ENCODE results near the gene PABPC1L. TPM values are rescaled to one million over a fixed set of nuclear protein-coding genes. Genes with fewer than 3 reads are reported as not detected.

The PABPC1L gene
- total RNA-seq, 6 donors from 2014 or later = 15.7 to 130 (median 43.7) TPM

DNA sequence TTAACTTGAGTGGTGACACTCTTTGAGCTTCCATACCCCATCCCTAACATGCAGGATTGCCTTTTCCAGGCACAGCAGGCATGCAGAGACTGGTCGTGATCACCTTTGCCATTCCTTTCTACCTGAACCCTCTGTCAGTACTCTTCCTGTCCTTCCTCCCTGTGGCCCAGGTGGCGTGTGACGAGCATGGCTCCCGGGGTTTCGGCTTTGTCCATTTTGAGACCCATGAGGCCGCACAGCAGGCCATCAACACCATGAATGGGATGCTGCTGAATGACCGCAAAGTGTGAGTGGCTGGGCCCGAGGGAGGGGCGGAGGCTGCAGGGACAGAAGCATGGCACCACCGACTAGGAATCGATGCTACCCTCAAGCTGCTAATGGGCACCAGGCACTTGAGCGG, 6.7 kb downstream of the PABPC1L start:
- Histone ChIP-seq H3K36me3 (peaks cover 0 to 7% (median 3%) of the 10 kb centered on the region in 4 donors), H3K9me3 (no peaks in the 10 kb centered on the region), H3K27ac (no peak overlapping the region), H3K4me3 (no peak overlapping the region), H3K4me1 (no peaks in the 10 kb centered on the region), H3K27me3 (no peaks in the 10 kb centered on the region)
- WGBS, 2 donors = 94 to 97% methylated on average over 10 to 12 of the region's 12 CpGs
- DNase-seq (peak in 1 of 2 donors; percentile 33), ATAC-seq (ENCODE audit: low FRiP score in 2 of 2) (no peak)
- no peak for TF ChIP-seq EP300 (IDR thresholded peaks at IDR 0.05)
- no peak for TF ChIP-seq POLR2AphosphoS5 (IDR thresholded peaks at IDR 0.05)
- TF ChIP-seq POLR2A (IDR thresholded peaks at IDR 0.05) = no peak
- TF ChIP-seq, protein P1, sequence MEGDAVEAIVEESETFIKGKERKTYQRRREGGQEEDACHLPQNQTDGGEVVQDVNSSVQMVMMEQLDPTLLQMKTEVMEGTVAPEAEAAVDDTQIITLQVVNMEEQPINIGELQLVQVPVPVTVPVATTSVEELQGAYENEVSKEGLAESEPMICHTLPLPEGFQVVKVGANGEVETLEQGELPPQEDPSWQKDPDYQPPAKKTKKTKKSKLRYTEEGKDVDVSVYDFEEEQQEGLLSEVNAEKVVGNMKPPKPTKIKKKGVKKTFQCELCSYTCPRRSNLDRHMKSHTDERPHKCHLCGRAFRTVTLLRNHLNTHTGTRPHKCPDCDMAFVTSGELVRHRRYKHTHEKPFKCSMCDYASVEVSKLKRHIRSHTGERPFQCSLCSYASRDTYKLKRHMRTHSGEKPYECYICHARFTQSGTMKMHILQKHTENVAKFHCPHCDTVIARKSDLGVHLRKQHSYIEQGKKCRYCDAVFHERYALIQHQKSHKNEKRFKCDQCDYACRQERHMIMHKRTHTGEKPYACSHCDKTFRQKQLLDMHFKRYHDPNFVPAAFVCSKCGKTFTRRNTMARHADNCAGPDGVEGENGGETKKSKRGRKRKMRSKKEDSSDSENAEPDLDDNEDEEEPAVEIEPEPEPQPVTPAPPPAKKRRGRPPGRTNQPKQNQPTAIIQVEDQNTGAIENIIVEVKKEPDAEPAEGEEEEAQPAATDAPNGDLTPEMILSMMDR (IDR thresholded peaks at IDR 0.05) = no peak

GRCh38 chr20:44917399-44917798, 7.5 kb downstream of the PABPC1L start:
- DNase-seq (no peak), ATAC-seq (ENCODE audit: low FRiP score in 2 of 2) (no peak)
- Histone ChIP-seq H3K27me3 (no peaks in the 10 kb centered on the region), H3K4me1 (no peaks in the 10 kb centered on the region), H3K36me3 (peaks cover 0 to 9% (median 6%) of the 10 kb centered on the region in 4 donors), H3K9me3 (no peaks in the 10 kb centered on the region), H3K4me3 (no peak overlapping the region), H3K27ac (no peak overlapping the region)
- 96 to 97% methylated on average over 2 of the region's 2 CpGs for WGBS, 2 donors
- no peak for TF ChIP-seq POLR2A (IDR thresholded peaks at IDR 0.05)
- TF ChIP-seq, protein P1 (IDR thresholded peaks at IDR 0.05) = no peak
- no peak for TF ChIP-seq EP300 (IDR thresholded peaks at IDR 0.05)
- no peak for TF ChIP-seq POLR2AphosphoS5 (IDR thresholded peaks at IDR 0.05)

DNA sequence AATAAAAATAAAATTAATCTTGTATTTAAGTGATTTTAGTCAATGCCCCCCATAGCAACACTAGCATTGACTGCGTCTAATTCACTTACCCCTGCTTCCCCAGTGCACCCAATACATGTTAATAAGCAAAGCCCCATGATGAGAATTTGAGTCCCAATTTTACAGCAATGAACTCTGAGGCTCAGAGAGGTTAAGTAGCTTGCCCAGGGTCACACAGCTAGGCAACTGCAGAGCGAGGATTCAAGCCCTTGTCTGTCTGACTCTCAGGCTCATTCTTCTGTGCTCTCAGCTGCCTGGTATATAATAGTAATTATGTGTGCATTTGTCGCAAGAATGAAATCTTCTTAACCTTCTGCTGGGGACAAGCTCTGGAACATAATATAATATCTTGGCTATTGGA, 8.5 kb downstream of the PABPC1L start:
- no peaks in the 10 kb centered on the region for H3K9me3 ChIP-seq
- no peak for TF ChIP-seq EP300 (IDR thresholded peaks at IDR 0.05)
- no peak for DNase-seq
- no peaks in the 10 kb centered on the region for H3K4me1 ChIP-seq
- H3K27me3 ChIP-seq = no peaks in the 10 kb centered on the region
- 96 to 100% methylated on average over 3 of the region's 3 CpGs for WGBS, 2 donors
- H3K27ac ChIP-seq = no peak overlapping the region
- no peak for ATAC-seq (ENCODE audit: low FRiP score in 2 of 2)
- H3K4me3 ChIP-seq = no peak overlapping the region
- H3K36me3 ChIP-seq = peaks cover 0 to 16% (median 9%) of the 10 kb centered on the region in 4 donors

DNA sequence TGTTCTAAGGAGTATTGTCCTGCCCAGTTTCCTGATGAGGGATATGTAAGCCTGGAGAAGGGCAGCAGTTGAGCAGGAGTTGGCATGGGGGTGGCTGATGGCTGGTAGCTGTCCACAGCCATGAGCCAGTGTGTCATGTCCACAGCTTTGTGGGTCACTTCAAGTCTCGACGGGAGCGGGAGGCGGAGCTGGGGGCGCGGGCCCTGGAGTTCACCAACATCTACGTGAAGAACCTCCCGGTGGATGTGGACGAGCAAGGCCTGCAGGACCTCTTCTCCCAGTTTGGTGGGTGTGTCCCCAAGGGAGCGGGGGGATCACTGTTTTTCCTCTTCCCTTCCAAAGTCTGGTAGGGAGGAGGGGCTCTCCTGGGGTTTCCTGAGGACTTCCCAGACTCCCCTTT, 8.9 kb downstream of the PABPC1L start:
- DNase-seq = peak in 1 of 2 donors; percentile 72
- H3K9me3 ChIP-seq = no peaks in the 10 kb centered on the region
- TF ChIP-seq POLR2A (IDR thresholded peaks at IDR 0.05) (no peak), EP300 (IDR thresholded peaks at IDR 0.05) (no peak), POLR2AphosphoS5 (IDR thresholded peaks at IDR 0.05) (no peak)
- TF ChIP-seq, protein P1 (IDR thresholded peaks at IDR 0.05) = no peak
- H3K36me3 ChIP-seq = peaks cover 0 to 20% (median 9%) of the 10 kb centered on the region in 4 donors
- no peaks in the 10 kb centered on the region for H3K4me1 ChIP-seq
- H3K4me3 ChIP-seq = no peak overlapping the region
- H3K27me3 ChIP-seq = no peaks in the 10 kb centered on the region
- no peak for ATAC-seq (ENCODE audit: low FRiP score in 2 of 2)
- 90 to 93% methylated on average over 6 to 10 of the region's 10 CpGs for WGBS, 2 donors
- H3K27ac ChIP-seq = no peak overlapping the region

DNA sequence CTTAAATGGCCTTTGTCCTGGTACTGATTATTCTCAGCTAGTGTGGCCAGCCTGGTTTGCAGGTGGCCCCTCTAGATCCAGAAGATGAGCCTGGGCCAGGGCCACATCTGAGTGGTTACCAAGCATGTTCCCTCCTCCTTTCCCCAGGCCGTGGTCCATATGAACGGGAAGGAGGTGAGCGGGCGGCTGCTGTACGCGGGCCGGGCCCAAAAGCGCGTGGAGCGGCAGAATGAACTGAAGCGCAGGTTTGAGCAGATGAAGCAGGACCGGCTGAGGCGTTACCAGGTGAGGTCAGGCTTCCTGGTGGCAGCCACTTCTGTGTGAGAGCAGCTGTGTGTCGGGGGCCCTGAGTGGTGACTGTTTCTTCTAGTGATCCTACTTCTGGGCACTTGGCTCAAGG, 11.6 kb downstream of the PABPC1L start:
- no peak overlapping the region for H3K4me3 ChIP-seq
- ATAC-seq (ENCODE audit: low FRiP score in 2 of 2) = no peak

More for the DNA sequence above, 11.6 kb downstream of the PABPC1L start:
- no peaks in the 10 kb centered on the region for H3K4me1 ChIP-seq
- peaks cover 0 to 26% (median 14%) of the 10 kb centered on the region in 4 donors for H3K36me3 ChIP-seq
- H3K9me3 ChIP-seq = no peaks in the 10 kb centered on the region
- no peak for TF ChIP-seq POLR2AphosphoS5 (IDR thresholded peaks at IDR 0.05)
- TF ChIP-seq, protein P1 (IDR thresholded peaks at IDR 0.05) = no peak
- DNase-seq = peak in 1 of 2 donors; percentile 72
- 93 to 98% methylated on average over 12 to 14 of the region's 14 CpGs for WGBS, 2 donors
- no peak overlapping the region for H3K27ac ChIP-seq
- no peaks in the 10 kb centered on the region for H3K27me3 ChIP-seq

Data from upper lobe of left lung (tissue), 6 donors.